ENCODE data around the gene SAYSD1.

The SAYSD1 gene

GRCh38 chr6:39073471-39074355 is 41.3 kb downstream of the SAYSD1 start:
- ChIA-PET POLR2A (ENCODE audit: low non-redundant PET) (no interaction called here), CTCF (interaction anchor here (0.6 kb wide), 1 partner anchor 27 kb away, joined by 3 read pairs; no protein-coding TSS in a partner anchor)
- no peak for TF ChIP-seq CTCF (conservative IDR thresholded peaks at IDR 0.05; ENCODE audit: low read depth)
- no peak for DNase-seq (ENCODE audit: low spot score)
- no peak overlapping the region for H3K27ac ChIP-seq

GRCh38 chr6:39072830-39073229 is 42.2 kb downstream of the SAYSD1 start:
- no peak for DNase-seq (ENCODE audit: low spot score)
- CTCF ChIA-PET = interaction anchor here (0.6 kb wide), 1 partner anchor 27 kb away, joined by 3 read pairs; no protein-coding TSS in a partner anchor
- no peak overlapping the region for H3K27ac ChIP-seq
- POLR2A ChIA-PET (ENCODE audit: low non-redundant PET) = no interaction called here
- no peak for TF ChIP-seq CTCF (conservative IDR thresholded peaks at IDR 0.05; ENCODE audit: low read depth)

- H3K27ac ChIP-seq = no peak overlapping the region
- no peak for TF ChIP-seq CTCF (conservative IDR thresholded peaks at IDR 0.05; ENCODE audit: low read depth)
- ChIA-PET POLR2A (ENCODE audit: low non-redundant PET) (no interaction called here), CTCF (no interaction called here)
- no peak for DNase-seq (ENCODE audit: low spot score)
Measured at GRCh38 chr6:39068391-39068790, 46.6 kb downstream of the SAYSD1 start.

- CTCF ChIA-PET = no interaction called here
Measured at GRCh38 chr6:39065561-39065960, 49.4 kb downstream of the SAYSD1 start.

GRCh38 chr6:39063526-39063925 is 51.5 kb downstream of the SAYSD1 start:
- POLR2A ChIA-PET (ENCODE audit: low non-redundant PET) = no interaction called here
- DNase-seq (ENCODE audit: low spot score) = no peak
- no peak for TF ChIP-seq CTCF (conservative IDR thresholded peaks at IDR 0.05; ENCODE audit: low read depth)
- CTCF ChIA-PET = no interaction called here
- no peak overlapping the region for H3K27ac ChIP-seq

More at GRCh38 chr6:39065561-39065960, 49.4 kb downstream of the SAYSD1 start:
- DNase-seq (ENCODE audit: low spot score) = no peak
- no peak overlapping the region for H3K27ac ChIP-seq
- no peak for TF ChIP-seq CTCF (conservative IDR thresholded peaks at IDR 0.05; ENCODE audit: low read depth)
- POLR2A ChIA-PET (ENCODE audit: low non-redundant PET) = no interaction called here

- CTCF ChIA-PET = no interaction called here
- DNase-seq (ENCODE audit: low spot score) = no peak
- no peak for TF ChIP-seq CTCF (conservative IDR thresholded peaks at IDR 0.05; ENCODE audit: low read depth)
- no peak overlapping the region for H3K27ac ChIP-seq
- POLR2A ChIA-PET (ENCODE audit: low non-redundant PET) = no interaction called here
Measured at GRCh38 chr6:39062014-39062740, 52.8 kb downstream of the SAYSD1 start.

All from RWPE1 (cell line).